ENCODE data around the gene ZBTB16. TPM values are rescaled to one million over a fixed set of nuclear protein-coding genes. Genes with fewer than 3 reads are reported as not detected.

Gene ZBTB16
- total RNA-seq, 2 experiments from 2014 or later = 7.4 to 7.6 TPM

- Mint-ChIP-seq H3K4me1 (peaks cover 21% of the 10 kb centered on the region), H3K27me3 (peaks cover 70% of the 10 kb centered on the region), H3K27ac (no peak overlapping the region), H3K9me3 (no peaks in the 10 kb centered on the region), H3K4me3 (no peak overlapping the region), H3K36me3 (ENCODE audit: low read depth) (no peaks in the 10 kb centered on the region)
- ChIA-PET CTCF (no interaction called here), POLR2A (no interaction called here)
- no peak for DNase-seq
Observed at GRCh38 chr11:114110952-114111947, 51.7 kb downstream of the ZBTB16 start.

GRCh38 chr11:114115451-114115928, 56.0 kb downstream of the ZBTB16 start:
- H3K4me1 Mint-ChIP-seq = peaks cover 10% of the 10 kb centered on the region
- no peaks in the 10 kb centered on the region for H3K9me3 Mint-ChIP-seq
- no peak for DNase-seq
- CTCF ChIA-PET = interaction anchor here (0.7 kb wide), 1 partner anchor 80 kb away, joined by 3 read pairs; no protein-coding TSS in a partner anchor
- no peak overlapping the region for H3K27ac Mint-ChIP-seq
- H3K36me3 Mint-ChIP-seq (ENCODE audit: low read depth) = no peaks in the 10 kb centered on the region
- peaks cover 54% of the 10 kb centered on the region for H3K27me3 Mint-ChIP-seq
- no peak overlapping the region for H3K4me3 Mint-ChIP-seq
- POLR2A ChIA-PET = no interaction called here

- POLR2A ChIA-PET = no interaction called here
- CTCF ChIA-PET = no interaction called here
- no peak overlapping the region for H3K4me3 Mint-ChIP-seq
- peaks cover 5% of the 10 kb centered on the region for H3K4me1 Mint-ChIP-seq
- H3K36me3 Mint-ChIP-seq (ENCODE audit: low read depth) = no peaks in the 10 kb centered on the region
- H3K27me3 Mint-ChIP-seq = peaks cover 45% of the 10 kb centered on the region
- H3K27ac Mint-ChIP-seq = no peak overlapping the region
- DNase-seq = no peak
- H3K9me3 Mint-ChIP-seq = no peaks in the 10 kb centered on the region
Observed at GRCh38 chr11:114116357-114116756, 56.8 kb downstream of the ZBTB16 start.

DNA sequence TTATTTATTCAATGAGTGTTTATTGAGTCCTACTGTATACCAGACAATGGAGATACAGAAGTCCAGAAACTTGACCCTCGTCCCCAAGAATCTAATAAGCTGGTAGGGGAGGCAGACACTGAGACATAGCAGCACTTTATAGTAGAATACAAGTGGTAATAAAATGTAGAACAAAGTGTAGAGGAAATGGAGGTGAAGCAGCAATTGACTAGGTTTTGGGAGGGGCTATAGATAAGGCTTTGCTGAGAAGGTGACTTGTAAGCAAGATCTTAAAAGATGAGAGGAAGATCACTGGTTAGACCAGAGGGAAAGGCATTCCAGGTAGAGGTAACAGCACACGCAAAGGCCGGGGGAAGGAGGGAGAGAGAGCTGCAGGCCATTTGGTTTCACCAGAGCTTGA, 57.3 kb downstream of the ZBTB16 start:
- POLR2A ChIA-PET = no interaction called here
- Mint-ChIP-seq H3K27ac (no peak overlapping the region), H3K9me3 (no peaks in the 10 kb centered on the region)

DNA sequence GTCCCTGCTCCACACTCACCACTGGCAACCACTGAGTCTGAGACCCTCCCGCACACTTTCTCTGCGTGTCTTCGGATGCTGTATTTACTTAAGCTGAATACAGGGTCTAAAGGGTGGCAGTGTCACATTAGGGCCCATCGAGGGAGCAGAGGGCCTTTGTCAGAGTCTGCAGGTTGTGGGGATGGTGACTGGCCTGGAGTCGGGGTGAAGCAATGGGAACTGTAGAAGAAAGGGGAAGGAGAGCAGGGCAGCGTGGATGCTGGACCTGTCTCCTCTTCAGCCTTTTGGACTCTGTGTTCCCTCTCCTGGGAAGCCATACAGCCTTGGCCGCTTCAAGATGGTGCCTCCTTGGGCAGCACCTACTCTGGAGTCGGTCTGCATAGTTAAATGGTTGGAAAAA, 61.1 kb downstream of the ZBTB16 start:
- H3K27me3 Mint-ChIP-seq = peaks cover 21% of the 10 kb centered on the region
- H3K4me1 Mint-ChIP-seq = peaks cover 2% of the 10 kb centered on the region
- no peak overlapping the region for H3K4me3 Mint-ChIP-seq
- no peak for DNase-seq
- CTCF ChIA-PET = no interaction called here
- no peak overlapping the region for H3K27ac Mint-ChIP-seq
- H3K9me3 Mint-ChIP-seq = no peaks in the 10 kb centered on the region
- POLR2A ChIA-PET = no interaction called here
- no peaks in the 10 kb centered on the region for H3K36me3 Mint-ChIP-seq (ENCODE audit: low read depth)

More for the DNA sequence above, 57.3 kb downstream of the ZBTB16 start:
- CTCF ChIA-PET = no interaction called here
- Mint-ChIP-seq H3K4me3 (no peak overlapping the region), H3K27me3 (peaks cover 41% of the 10 kb centered on the region), H3K36me3 (ENCODE audit: low read depth) (no peaks in the 10 kb centered on the region), H3K4me1 (peaks cover under 1% of the 10 kb centered on the region)
- no peak for DNase-seq

DNA sequence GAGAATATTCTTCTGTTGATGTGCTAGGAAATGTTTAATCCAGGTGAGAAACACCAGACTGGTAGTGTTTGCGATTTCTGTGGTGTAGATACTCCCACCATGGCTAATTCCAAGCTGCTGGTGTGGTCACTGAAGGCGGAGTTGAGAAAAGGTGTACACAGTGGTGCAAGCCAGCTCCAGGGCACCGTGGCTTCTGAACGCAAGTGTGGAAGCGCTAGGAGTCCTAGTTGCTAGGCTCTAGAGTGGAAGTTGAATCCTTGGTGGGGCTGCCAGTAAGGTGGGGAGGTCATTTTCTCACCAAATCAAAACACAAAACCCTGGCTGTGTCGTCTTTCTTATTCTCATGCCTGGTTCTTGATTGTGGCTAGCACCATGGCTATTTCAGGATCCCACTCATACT, 61.6 kb downstream of the ZBTB16 start:
- ChIA-PET POLR2A (no interaction called here), CTCF (no interaction called here)
- Mint-ChIP-seq H3K4me3 (no peak overlapping the region), H3K9me3 (no peaks in the 10 kb centered on the region), H3K27ac (no peak overlapping the region), H3K27me3 (peaks cover 23% of the 10 kb centered on the region), H3K4me1 (peaks cover 2% of the 10 kb centered on the region), H3K36me3 (ENCODE audit: low read depth) (no peaks in the 10 kb centered on the region)
- no peak for DNase-seq

GRCh38 chr11:114121804-114122504, 62.4 kb downstream of the ZBTB16 start:
- H3K36me3 Mint-ChIP-seq (ENCODE audit: low read depth) = no peaks in the 10 kb centered on the region
- DNase-seq = no peak
- peaks cover 24% of the 10 kb centered on the region for H3K27me3 Mint-ChIP-seq
- ChIA-PET POLR2A (no interaction called here), CTCF (interaction anchor here (0.6 kb wide), 1 partner anchor 80 kb away, joined by 4 read pairs; no protein-coding TSS in a partner anchor)
- peaks cover 2% of the 10 kb centered on the region for H3K4me1 Mint-ChIP-seq
- no peaks in the 10 kb centered on the region for H3K9me3 Mint-ChIP-seq
- H3K27ac Mint-ChIP-seq = no peak overlapping the region
- H3K4me3 Mint-ChIP-seq = no peak overlapping the region

DNA sequence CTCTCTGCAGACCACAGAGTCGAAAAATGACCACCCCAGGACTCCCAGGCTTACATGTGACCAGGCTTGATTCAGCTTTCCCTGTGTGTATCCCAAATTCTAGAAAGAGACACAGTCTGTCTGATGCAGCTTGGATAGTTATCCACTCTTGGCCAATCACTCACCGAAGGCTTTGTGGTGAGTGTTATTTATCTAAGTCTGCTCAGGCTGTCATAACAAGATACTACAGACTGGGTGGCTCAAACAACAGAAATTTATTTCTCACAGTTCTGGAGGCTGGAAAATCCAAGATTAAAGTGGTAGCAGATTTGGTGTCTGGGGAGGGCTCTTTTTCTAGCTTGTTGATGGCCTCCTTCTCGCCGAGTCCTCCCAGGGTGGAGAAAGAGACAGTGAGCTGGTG, 63.2 kb downstream of the ZBTB16 start:
- Mint-ChIP-seq H3K36me3 (ENCODE audit: low read depth) (no peaks in the 10 kb centered on the region), H3K27ac (no peak overlapping the region), H3K4me1 (peaks cover 2% of the 10 kb centered on the region), H3K4me3 (no peak overlapping the region), H3K27me3 (peaks cover 17% of the 10 kb centered on the region), H3K9me3 (no peaks in the 10 kb centered on the region)
- ChIA-PET CTCF (interaction anchor here (0.6 kb wide), 1 partner anchor 81 kb away, joined by 4 read pairs; no protein-coding TSS in a partner anchor), POLR2A (no interaction called here)
- DNase-seq = no peak

- Mint-ChIP-seq H3K4me1 (peaks cover 2% of the 10 kb centered on the region), H3K27ac (no peak overlapping the region), H3K9me3 (no peaks in the 10 kb centered on the region), H3K36me3 (ENCODE audit: low read depth) (no peaks in the 10 kb centered on the region), H3K27me3 (peaks cover 15% of the 10 kb centered on the region), H3K4me3 (no peak overlapping the region)
- ChIA-PET POLR2A (no interaction called here), CTCF (no interaction called here)
- no peak for DNase-seq
Observed at GRCh38 chr11:114123692-114124330, 64.3 kb downstream of the ZBTB16 start.

- POLR2A ChIA-PET = interaction anchor here (0.7 kb wide), 1 partner anchor 44 kb away, joined by 4 read pairs; no protein-coding TSS in a partner anchor
- H3K36me3 Mint-ChIP-seq (ENCODE audit: low read depth) = no peaks in the 10 kb centered on the region
- no peaks in the 10 kb centered on the region for H3K9me3 Mint-ChIP-seq
- no peak for DNase-seq
- peaks cover 5% of the 10 kb centered on the region for H3K4me1 Mint-ChIP-seq
- H3K27me3 Mint-ChIP-seq = peaks cover 13% of the 10 kb centered on the region
- no peak overlapping the region for H3K4me3 Mint-ChIP-seq
- CTCF ChIA-PET = interaction anchor here (0.7 kb wide), 1 partner anchor 85 kb away, joined by 3 read pairs; no protein-coding TSS in a partner anchor
- no peak overlapping the region for H3K27ac Mint-ChIP-seq
Observed at GRCh38 chr11:114124601-114125144, 65.2 kb downstream of the ZBTB16 start.

- Mint-ChIP-seq H3K4me3 (no peak overlapping the region), H3K9me3 (no peaks in the 10 kb centered on the region), H3K27ac (no peak overlapping the region), H3K4me1 (peaks cover 9% of the 10 kb centered on the region), H3K27me3 (peaks cover 13% of the 10 kb centered on the region), H3K36me3 (ENCODE audit: low read depth) (no peaks in the 10 kb centered on the region)
- ChIA-PET POLR2A (interaction anchor here (0.7 kb wide), 1 partner anchor 45 kb away, joined by 4 read pairs; no protein-coding TSS in a partner anchor), CTCF (interaction anchor here (0.7 to 1.8 kb wide), 2 partner anchors 17 to 84 kb away, joined by 3 read pairs; no protein-coding TSS in a partner anchor)
- DNase-seq = no peak
Observed at GRCh38 chr11:114125531-114125930, 66.0 kb downstream of the ZBTB16 start.

DNA sequence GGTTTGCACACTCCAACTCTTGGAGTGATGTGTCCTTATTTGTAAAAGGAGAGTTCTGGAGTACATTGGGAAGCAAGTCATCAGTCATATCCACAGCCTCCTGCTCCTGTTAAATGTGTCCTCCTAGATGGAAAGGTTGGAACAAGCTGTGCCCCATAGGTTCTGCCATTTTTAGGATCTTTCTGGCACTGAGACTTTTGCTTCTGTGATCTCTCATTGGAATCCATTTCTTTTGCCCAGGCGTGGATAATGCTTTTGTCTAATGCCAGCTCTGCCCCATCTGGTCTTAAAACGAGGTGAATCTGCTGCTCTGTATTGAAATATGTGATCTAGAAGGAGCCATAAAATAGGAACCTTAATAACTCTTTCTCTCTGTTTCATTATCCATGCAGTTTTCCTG, 66.4 kb downstream of the ZBTB16 start:
- no peak overlapping the region for H3K4me3 Mint-ChIP-seq
- no peaks in the 10 kb centered on the region for H3K9me3 Mint-ChIP-seq
- no peak for DNase-seq
- ChIA-PET CTCF (interaction anchor here (1.8 kb wide), 1 partner anchor 17 kb away, joined by 3 read pairs; no protein-coding TSS in a partner anchor), POLR2A (no interaction called here)
- no peaks in the 10 kb centered on the region for H3K36me3 Mint-ChIP-seq (ENCODE audit: low read depth)
- H3K27ac Mint-ChIP-seq = no peak overlapping the region
- peaks cover 13% of the 10 kb centered on the region for H3K27me3 Mint-ChIP-seq
- peaks cover 12% of the 10 kb centered on the region for H3K4me1 Mint-ChIP-seq
